22Rv1 (cell line): ENCODE measurements around the gene USE1.

Experiments used
- H3K27ac ChIP-seq: fragments of 450-650 bp; 2 replicates; pipeline ENCODE4 v1.5.1; 2017
- CTCF ChIP-seq: fragments of 450-650 bp; IDR thresholded peaks from 2 replicates; pipeline ENCODE4 v1.5.1; 2017; ENCODE audit warnings: mild to moderate bottlenecking
- ZFX ChIP-seq: fragments of 450-650 bp; IDR thresholded peaks from 2 replicates; pipeline ENCODE4 v1.6.1; 2017; ENCODE audit warnings: antibody characterized with exemption, borderline replicate concordance

USE1 gene

GRCh38 chr19:17194608-17195007 is 20.5 kb upstream of the USE1 start:
- H3K27ac ChIP-seq = no peak overlapping the region
- no peak for TF ChIP-seq CTCF
- no peak for TF ChIP-seq ZFX

- TF ChIP-seq ZFX (no peak), CTCF (no peak)
- H3K27ac ChIP-seq = no peak overlapping the region
These were observed 20.1 kb upstream of the USE1 start for GRCh38 chr19:17195106-17195505.

- TF ChIP-seq ZFX = no peak
- TF ChIP-seq CTCF = no peak
- no peak overlapping the region for H3K27ac ChIP-seq
These were observed 18.5 kb upstream of the USE1 start for GRCh38 chr19:17196610-17197009.

GRCh38 chr19:17197666-17198065 is 17.5 kb upstream of the USE1 start:
- H3K27ac ChIP-seq = no peak overlapping the region
- TF ChIP-seq ZFX (no peak), CTCF (no peak)

- H3K27ac ChIP-seq = no peak overlapping the region
- no peak for TF ChIP-seq CTCF
- no peak for TF ChIP-seq ZFX
These were observed 14.6 kb upstream of the USE1 start for GRCh38 chr19:17200408-17201079.

- TF ChIP-seq CTCF (no peak), ZFX (no peak)
- no peak overlapping the region for H3K27ac ChIP-seq
These were observed 12.9 kb upstream of the USE1 start for GRCh38 chr19:17202249-17202648.

- H3K27ac ChIP-seq = no peak overlapping the region
- TF ChIP-seq ZFX (no peak), CTCF (no peak)
These were observed 12.4 kb upstream of the USE1 start for GRCh38 chr19:17202713-17203112.
